ENCODE data around the gene HMGB2. TPM values are rescaled to one million over a fixed set of nuclear protein-coding genes. Genes with fewer than 3 reads are reported as not detected.
A peak's percentile ranks its signal among the peaks of the same experiment; 100 is the strongest.

The HMGB2 gene
- total and polyA plus RNA-seq, 2 experiments from 2014 or later: 103 to 593 TPM

DNA sequence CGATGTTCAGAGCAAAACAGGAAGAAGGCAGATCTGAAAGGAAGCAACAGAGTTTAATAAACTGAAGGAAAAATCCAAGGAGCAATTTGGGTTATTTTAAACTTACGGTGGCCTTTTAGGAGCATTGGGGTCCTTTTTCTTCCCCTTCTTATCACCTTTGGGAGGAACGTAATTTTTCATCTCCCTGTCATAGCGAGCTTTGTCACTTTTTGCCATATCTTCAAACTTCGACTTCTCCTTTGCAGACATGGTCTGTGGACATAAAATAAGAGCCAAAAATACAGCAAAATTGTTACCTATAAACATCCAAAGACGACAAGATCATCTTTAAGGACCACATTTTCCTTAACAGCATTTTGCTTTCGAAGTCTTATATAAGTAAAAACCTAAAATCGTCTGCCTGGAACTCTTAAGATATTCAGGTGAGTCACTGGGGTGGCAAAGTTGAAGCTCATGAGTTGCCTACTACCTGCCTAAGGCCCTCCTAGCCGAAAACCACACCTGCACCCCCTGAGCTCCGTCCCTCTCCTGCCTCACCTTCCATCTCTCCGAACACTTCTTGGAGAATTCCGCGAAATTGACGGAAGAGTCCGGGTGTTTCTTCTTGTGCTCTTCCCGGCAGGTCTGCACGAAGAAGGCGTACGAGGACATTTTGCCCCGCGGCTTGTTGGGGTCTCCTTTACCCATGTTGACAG, 1.0 kb downstream of the HMGB2 start (continued):
- TF ChIP-seq, protein P1, sequence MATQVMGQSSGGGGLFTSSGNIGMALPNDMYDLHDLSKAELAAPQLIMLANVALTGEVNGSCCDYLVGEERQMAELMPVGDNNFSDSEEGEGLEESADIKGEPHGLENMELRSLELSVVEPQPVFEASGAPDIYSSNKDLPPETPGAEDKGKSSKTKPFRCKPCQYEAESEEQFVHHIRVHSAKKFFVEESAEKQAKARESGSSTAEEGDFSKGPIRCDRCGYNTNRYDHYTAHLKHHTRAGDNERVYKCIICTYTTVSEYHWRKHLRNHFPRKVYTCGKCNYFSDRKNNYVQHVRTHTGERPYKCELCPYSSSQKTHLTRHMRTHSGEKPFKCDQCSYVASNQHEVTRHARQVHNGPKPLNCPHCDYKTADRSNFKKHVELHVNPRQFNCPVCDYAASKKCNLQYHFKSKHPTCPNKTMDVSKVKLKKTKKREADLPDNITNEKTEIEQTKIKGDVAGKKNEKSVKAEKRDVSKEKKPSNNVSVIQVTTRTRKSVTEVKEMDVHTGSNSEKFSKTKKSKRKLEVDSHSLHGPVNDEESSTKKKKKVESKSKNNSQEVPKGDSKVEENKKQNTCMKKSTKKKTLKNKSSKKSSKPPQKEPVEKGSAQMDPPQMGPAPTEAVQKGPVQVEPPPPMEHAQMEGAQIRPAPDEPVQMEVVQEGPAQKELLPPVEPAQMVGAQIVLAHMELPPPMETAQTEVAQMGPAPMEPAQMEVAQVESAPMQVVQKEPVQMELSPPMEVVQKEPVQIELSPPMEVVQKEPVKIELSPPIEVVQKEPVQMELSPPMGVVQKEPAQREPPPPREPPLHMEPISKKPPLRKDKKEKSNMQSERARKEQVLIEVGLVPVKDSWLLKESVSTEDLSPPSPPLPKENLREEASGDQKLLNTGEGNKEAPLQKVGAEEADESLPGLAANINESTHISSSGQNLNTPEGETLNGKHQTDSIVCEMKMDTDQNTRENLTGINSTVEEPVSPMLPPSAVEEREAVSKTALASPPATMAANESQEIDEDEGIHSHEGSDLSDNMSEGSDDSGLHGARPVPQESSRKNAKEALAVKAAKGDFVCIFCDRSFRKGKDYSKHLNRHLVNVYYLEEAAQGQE (IDR thresholded peaks at IDR 0.05; ENCODE audit: unreplicated experiment): no peak
- TF ChIP-seq EZH2phosphoT487 (IDR thresholded peaks at IDR 0.05; ENCODE audit: unreplicated experiment): no peak

- H3K36me3 ChIP-seq (ENCODE audit: insufficient read depth): peaks cover 32% of the 10 kb centered on the region; the same call in 1 of the 2 replicates
- H3K36me3 Mint-ChIP-seq (ENCODE audit: low read depth): peaks cover 61% of the 10 kb centered on the region
- no peak for ATAC-seq
Measured at GRCh38 chr4:173332021-173332487, 2.1 kb downstream of the HMGB2 start.

More at GRCh38 chr4:173332021-173332487, 2.1 kb downstream of the HMGB2 start:
- H3K27me3 ChIP-seq (ENCODE audit: insufficient read depth): peaks cover 11% of the 10 kb centered on the region; the same call in 1 of the 2 replicates
- DNase-seq (ENCODE audit: low spot score): no peak
- H3K79me2 ChIP-seq (replicated peaks; ENCODE audit: insufficient read depth): peaks cover 15% of the 10 kb centered on the region
- Mint-ChIP-seq H3K4me3 (peak overlapping the region; percentile 97), H3K4me1 (peaks cover 22% of the 10 kb centered on the region), H3K27ac (no peak overlapping the region), H3K9me3 (0 out of 3 replicates have a peak, but pooled peaks cover 3% of the 10 kb centered on the region), H3K27me3 (ENCODE audit: insufficient read depth, low read depth, poor library complexity) (peaks cover 24% of the 10 kb centered on the region)
- peak overlapping the region; percentile 90 for H3K4me2 ChIP-seq
- peak overlapping the region; percentile 84 for H3K4me3 ChIP-seq
- H2AFZ ChIP-seq: no peak overlapping the region
- H3K4me1 ChIP-seq (ENCODE audit: insufficient read depth): peaks cover 11% of the 10 kb centered on the region
- H3F3A ChIP-seq (replicated peaks; ENCODE audit: low read depth): no peaks in the 10 kb centered on the region
- no peak overlapping the region for H3K27ac ChIP-seq (ENCODE audit: low read depth)
- peaks cover 11% of the 10 kb centered on the region; the same call in 1 of the 2 replicates for H4K20me1 ChIP-seq (replicated peaks; ENCODE audit: insufficient read depth)
- H3K9me2 ChIP-seq (ENCODE audit: insufficient read depth): no peaks in the 10 kb centered on the region
- TF ChIP-seq ZNF114 (CRISPR knock-in tag; IDR thresholded peaks at IDR 0.05): no peak
- TF ChIP-seq CREB1 (CRISPR knock-in tag; IDR thresholded peaks at IDR 0.05; ENCODE audit: low read depth): no peak
- TF ChIP-seq, protein P2, sequence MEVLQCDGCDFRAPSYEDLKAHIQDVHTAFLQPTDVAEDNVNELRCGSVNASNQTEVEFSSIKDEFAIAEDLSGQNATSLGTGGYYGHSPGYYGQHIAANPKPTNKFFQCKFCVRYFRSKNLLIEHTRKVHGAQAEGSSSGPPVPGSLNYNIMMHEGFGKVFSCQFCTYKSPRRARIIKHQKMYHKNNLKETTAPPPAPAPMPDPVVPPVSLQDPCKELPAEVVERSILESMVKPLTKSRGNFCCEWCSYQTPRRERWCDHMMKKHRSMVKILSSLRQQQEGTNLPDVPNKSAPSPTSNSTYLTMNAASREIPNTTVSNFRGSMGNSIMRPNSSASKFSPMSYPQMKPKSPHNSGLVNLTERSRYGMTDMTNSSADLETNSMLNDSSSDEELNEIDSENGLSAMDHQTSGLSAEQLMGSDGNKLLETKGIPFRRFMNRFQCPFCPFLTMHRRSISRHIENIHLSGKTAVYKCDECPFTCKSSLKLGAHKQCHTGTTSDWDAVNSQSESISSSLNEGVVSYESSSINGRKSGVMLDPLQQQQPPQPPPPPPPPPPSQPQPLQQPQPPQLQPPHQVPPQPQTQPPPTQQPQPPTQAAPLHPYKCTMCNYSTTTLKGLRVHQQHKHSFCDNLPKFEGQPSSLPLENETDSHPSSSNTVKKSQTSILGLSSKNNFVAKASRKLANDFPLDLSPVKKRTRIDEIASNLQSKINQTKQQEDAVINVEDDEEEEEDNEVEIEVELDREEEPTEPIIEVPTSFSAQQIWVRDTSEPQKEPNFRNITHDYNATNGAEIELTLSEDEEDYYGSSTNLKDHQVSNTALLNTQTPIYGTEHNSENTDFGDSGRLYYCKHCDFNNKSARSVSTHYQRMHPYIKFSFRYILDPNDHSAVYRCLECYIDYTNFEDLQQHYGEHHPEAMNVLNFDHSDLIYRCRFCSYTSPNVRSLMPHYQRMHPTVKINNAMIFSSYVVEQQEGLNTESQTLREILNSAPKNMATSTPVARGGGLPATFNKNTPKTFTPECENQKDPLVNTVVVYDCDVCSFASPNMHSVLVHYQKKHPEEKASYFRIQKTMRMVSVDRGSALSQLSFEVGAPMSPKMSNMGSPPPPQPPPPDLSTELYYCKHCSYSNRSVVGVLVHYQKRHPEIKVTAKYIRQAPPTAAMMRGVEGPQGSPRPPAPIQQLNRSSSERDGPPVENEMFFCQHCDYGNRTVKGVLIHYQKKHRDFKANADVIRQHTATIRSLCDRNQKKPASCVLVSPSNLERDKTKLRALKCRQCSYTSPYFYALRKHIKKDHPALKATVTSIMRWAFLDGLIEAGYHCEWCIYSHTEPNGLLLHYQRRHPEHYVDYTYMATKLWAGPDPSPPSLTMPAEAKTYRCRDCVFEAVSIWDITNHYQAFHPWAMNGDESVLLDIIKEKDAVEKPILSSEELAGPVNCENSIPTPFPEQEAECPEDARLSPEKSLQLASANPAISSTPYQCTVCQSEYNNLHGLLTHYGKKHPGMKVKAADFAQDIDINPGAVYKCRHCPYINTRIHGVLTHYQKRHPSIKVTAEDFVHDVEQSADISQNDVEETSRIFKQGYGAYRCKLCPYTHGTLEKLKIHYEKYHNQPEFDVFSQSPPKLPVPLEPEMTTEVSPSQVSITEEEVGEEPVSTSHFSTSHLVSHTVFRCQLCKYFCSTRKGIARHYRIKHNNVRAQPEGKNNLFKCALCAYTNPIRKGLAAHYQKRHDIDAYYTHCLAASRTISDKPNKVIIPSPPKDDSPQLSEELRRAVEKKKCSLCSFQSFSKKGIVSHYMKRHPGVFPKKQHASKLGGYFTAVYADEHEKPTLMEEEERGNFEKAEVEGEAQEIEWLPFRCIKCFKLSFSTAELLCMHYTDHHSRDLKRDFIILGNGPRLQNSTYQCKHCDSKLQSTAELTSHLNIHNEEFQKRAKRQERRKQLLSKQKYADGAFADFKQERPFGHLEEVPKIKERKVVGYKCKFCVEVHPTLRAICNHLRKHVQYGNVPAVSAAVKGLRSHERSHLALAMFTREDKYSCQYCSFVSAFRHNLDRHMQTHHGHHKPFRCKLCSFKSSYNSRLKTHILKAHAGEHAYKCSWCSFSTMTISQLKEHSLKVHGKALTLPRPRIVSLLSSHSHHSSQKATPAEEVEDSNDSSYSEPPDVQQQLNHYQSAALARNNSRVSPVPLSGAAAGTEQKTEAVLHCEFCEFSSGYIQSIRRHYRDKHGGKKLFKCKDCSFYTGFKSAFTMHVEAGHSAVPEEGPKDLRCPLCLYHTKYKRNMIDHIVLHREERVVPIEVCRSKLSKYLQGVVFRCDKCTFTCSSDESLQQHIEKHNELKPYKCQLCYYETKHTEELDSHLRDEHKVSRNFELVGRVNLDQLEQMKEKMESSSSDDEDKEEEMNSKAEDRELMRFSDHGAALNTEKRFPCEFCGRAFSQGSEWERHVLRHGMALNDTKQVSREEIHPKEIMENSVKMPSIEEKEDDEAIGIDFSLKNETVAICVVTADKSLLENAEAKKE (CRISPR knock-in tag; IDR thresholded peaks at IDR 0.05): no peak
- no peak for TF ChIP-seq POLR2AphosphoS5 (IDR thresholded peaks at IDR 0.05; ENCODE audit: low read depth)
- no peak for TF ChIP-seq ZNF331 (CRISPR knock-in tag; IDR thresholded peaks at IDR 0.05; ENCODE audit: low read depth)

Measured in GM23338 (cell line).